H1 (cell line): ENCODE data around the gene LBX1. TPM values are rescaled to one million over a fixed set of nuclear protein-coding genes. Genes with fewer than 3 reads are reported as not detected.

Experiments used
- CBX5 ChIP-seq: fragments of 300-800, 300-1000 bp; sonication (generic); IDR thresholded peaks from 2 replicates; pipeline ENCODE4 v1.7.1; 2016; ENCODE audit warnings: antibody characterized with exemption, low read length, low read depth
- CTBP2 ChIP-seq: IDR thresholded peaks from 2 replicates; pipeline ENCODE4 v1.7.0; 2011; ENCODE audit warnings: borderline replicate concordance, mild to moderate bottlenecking, moderate library complexity, mixed read lengths, low read length; ENCODE audit not compliant: insufficient read depth, insufficient read length
- JUN ChIP-seq: IDR thresholded peaks from 2 replicates; pipeline ENCODE4 v1.6.1; 2011; ENCODE audit warnings: low read depth, mild to moderate bottlenecking, improper control_type of control experiment, low read length
- MAX ChIP-seq: IDR thresholded peaks from 2 replicates; pipeline ENCODE4 v1.6.1; 2012; ENCODE audit warnings: inconsistent platforms
- NRF1 ChIP-seq: IDR thresholded peaks from 2 replicates; pipeline ENCODE4 v1.6.1; 2011; ENCODE audit warnings: mild to moderate bottlenecking, low read depth, low read length, improper control_type of control experiment
- POU5F1 ChIP-seq: IDR thresholded peaks from 2 replicates; pipeline ENCODE4 v1.6.1; 2011; ENCODE audit warnings: low read depth, mild to moderate bottlenecking, low read length, moderate library complexity
- RBBP5 ChIP-seq: IDR thresholded peaks from 2 replicates; pipeline ENCODE4 v1.7.1; 2012; ENCODE audit warnings: low read depth, mild to moderate bottlenecking, inconsistent platforms, low read length, moderate library complexity, borderline replicate concordance
- SIRT6 ChIP-seq: IDR thresholded peaks from one replicate; pipeline ENCODE4 v1.7.1; 2012; ENCODE audit warnings: low read length, inconsistent platforms
- polyA plus RNA-seq, 7 experiments: library from polyadenylated mRNA; depleted of rRNA in 3 of 7; stranded (reverse) in 5 of 7; unstranded in 2 of 7; fragments of >200 nt in 5 of 7; fragments of 200-250 nt in 2 of 7; gene quantifications; 1 replicate in 5 of 7; 2 replicates in 1 of 7; 4 replicates in 1 of 7; pipeline versions ENCODE4 v1.2.1 to v1.2.3, GENCODE V29; 2011 to 2013; ENCODE audit warnings: missing spikeins in 2 of 7, mixed read lengths in 2 of 7
- total RNA-seq: library from RNA; stranded (reverse); fragmentation: NEBNext Ultra II Directional; extraction: Animal tissue kit (Norgen Biotek cat#: 25700); gene quantifications from 2 replicates; pipeline ENCODE4 v1.2.1, GENCODE V29; 2021

LBX1 gene
- total and polyA plus RNA-seq, 2 of the 8 experiments (the other 6 are each of a cell fraction or from before 2014, with no cell fraction given) = not detected

GRCh38 chr10:101237982-101238731 lies 8.9 kb upstream of the LBX1 start (continued):
- TF ChIP-seq RBBP5 (no peak), JUN (no peak), CTBP2 (no peak), POU5F1 (no peak), CBX5 (no peak), MAX (no peak), SIRT6 (no peak), NRF1 (no peak)
